ENCODE measurements around the gene SHPK.
"Not testable (repeated sequence)": the region's sequence is repeated elsewhere in the genome, so short reads cannot be mapped to it uniquely, and the experiment has no call there.

Gene SHPK

GRCh38 chr17:3583456-3583855, 52.6 kb downstream of the SHPK start:
- H3K9me3 ChIP-seq (replicated peaks; ENCODE audit: insufficient read depth, low read length), result no peaks in the 10 kb centered on the region
- no peak overlapping the region for H3K9ac ChIP-seq (ENCODE audit: low read length)
- TF ChIP-seq, protein P1, sequence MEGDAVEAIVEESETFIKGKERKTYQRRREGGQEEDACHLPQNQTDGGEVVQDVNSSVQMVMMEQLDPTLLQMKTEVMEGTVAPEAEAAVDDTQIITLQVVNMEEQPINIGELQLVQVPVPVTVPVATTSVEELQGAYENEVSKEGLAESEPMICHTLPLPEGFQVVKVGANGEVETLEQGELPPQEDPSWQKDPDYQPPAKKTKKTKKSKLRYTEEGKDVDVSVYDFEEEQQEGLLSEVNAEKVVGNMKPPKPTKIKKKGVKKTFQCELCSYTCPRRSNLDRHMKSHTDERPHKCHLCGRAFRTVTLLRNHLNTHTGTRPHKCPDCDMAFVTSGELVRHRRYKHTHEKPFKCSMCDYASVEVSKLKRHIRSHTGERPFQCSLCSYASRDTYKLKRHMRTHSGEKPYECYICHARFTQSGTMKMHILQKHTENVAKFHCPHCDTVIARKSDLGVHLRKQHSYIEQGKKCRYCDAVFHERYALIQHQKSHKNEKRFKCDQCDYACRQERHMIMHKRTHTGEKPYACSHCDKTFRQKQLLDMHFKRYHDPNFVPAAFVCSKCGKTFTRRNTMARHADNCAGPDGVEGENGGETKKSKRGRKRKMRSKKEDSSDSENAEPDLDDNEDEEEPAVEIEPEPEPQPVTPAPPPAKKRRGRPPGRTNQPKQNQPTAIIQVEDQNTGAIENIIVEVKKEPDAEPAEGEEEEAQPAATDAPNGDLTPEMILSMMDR (IDR thresholded peaks at IDR 0.05; ENCODE audit: low read length), result no peak
- no peak for TF ChIP-seq EZH2 (optimal IDR thresholded peaks at IDR 0.05; ENCODE audit: low read depth, low read length)
- no peak for TF ChIP-seq EZH2phosphoT487 (IDR thresholded peaks at IDR 0.05; ENCODE audit: low read length)
- H4K20me1 ChIP-seq (ENCODE audit: insufficient read depth, low read length), result no peaks in the 10 kb centered on the region
- no peak for DNase-seq
- H3K4me2 ChIP-seq (ENCODE audit: low read depth, low read length), result no peak overlapping the region
- H3K27me3 ChIP-seq (replicated peaks; ENCODE audit: insufficient read depth, low read length), result no peaks in the 10 kb centered on the region
- H3K4me3 ChIP-seq (ENCODE audit: low read length), result no peak overlapping the region
- H3K36me3 ChIP-seq (replicated peaks; ENCODE audit: insufficient read depth, low read length), result no peaks in the 10 kb centered on the region
- H3F3A ChIP-seq (ENCODE audit: insufficient read depth, low read length), result no peaks in the 10 kb centered on the region
- H3K79me2 ChIP-seq (ENCODE audit: low read length), result no peaks in the 10 kb centered on the region
- H2AFZ ChIP-seq (ENCODE audit: low read length), result no peak overlapping the region
- H3K27ac ChIP-seq (ENCODE audit: low read length), result no peak overlapping the region
- no peaks in the 10 kb centered on the region for H3K4me1 ChIP-seq (ENCODE audit: low read length)
- no peaks in the 10 kb centered on the region for H3K9me2 ChIP-seq (replicated peaks; ENCODE audit: insufficient read depth, low read length)

GRCh38 chr17:3582915-3583314, 53.1 kb downstream of the SHPK start:
- no peak overlapping the region for H3K27ac ChIP-seq (ENCODE audit: low read length)
- H3K4me1 ChIP-seq (ENCODE audit: low read length), result no peaks in the 10 kb centered on the region
- no peaks in the 10 kb centered on the region for H4K20me1 ChIP-seq (ENCODE audit: insufficient read depth, low read length)
- H3K9me3 ChIP-seq (replicated peaks; ENCODE audit: insufficient read depth, low read length), result no peaks in the 10 kb centered on the region
- no peaks in the 10 kb centered on the region for H3K9me2 ChIP-seq (replicated peaks; ENCODE audit: insufficient read depth, low read length)
- H3K9ac ChIP-seq (ENCODE audit: low read length), result no peak overlapping the region
- H3K36me3 ChIP-seq (replicated peaks; ENCODE audit: insufficient read depth, low read length), result no peaks in the 10 kb centered on the region
- H3F3A ChIP-seq (ENCODE audit: insufficient read depth, low read length), result no peaks in the 10 kb centered on the region
- H3K79me2 ChIP-seq (ENCODE audit: low read length), result no peaks in the 10 kb centered on the region
- H3K4me2 ChIP-seq (ENCODE audit: low read depth, low read length), result no peak overlapping the region
- no peaks in the 10 kb centered on the region for H3K27me3 ChIP-seq (replicated peaks; ENCODE audit: insufficient read depth, low read length)
- no peak overlapping the region for H3K4me3 ChIP-seq (ENCODE audit: low read length)
- DNase-seq, result no peak
- TF ChIP-seq EZH2 (optimal IDR thresholded peaks at IDR 0.05; ENCODE audit: low read depth, low read length), result no peak
- H2AFZ ChIP-seq (ENCODE audit: low read length), result no peak overlapping the region

DNA sequence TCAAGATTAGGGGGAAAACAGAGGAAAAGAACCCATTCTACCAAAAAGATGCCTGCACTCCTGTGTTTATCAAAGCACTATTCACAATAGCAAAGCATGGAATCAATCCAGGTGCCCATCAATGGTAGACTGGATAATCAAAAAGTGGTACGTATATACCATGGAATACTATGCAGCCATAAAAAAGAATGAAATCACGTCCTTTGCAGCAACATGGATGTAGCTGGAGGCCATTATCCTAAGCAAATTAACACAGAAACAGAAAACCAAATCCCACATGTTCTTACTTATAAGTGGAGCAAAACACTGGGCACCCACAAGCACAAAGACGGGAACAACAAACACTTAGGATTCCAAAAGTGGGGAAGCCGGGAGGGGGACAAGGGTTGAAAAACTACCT, 57.4 kb downstream of the SHPK start:
- H3K27me3 ChIP-seq (replicated peaks; ENCODE audit: insufficient read depth, low read length); H3K9me3 ChIP-seq (replicated peaks; ENCODE audit: insufficient read depth, low read length); H3K9ac ChIP-seq (ENCODE audit: low read length); H2AFZ ChIP-seq (ENCODE audit: low read length); H3F3A ChIP-seq (ENCODE audit: insufficient read depth, low read length); H3K4me1 ChIP-seq (ENCODE audit: low read length); H3K36me3 ChIP-seq (replicated peaks; ENCODE audit: insufficient read depth, low read length); H3K4me3 ChIP-seq (ENCODE audit: low read length); H3K79me2 ChIP-seq (ENCODE audit: low read length); DNase-seq; H3K4me2 ChIP-seq (ENCODE audit: low read depth, low read length); H3K27ac ChIP-seq (ENCODE audit: low read length); H3K9me2 ChIP-seq (replicated peaks; ENCODE audit: insufficient read depth, low read length); H4K20me1 ChIP-seq (ENCODE audit: insufficient read depth, low read length): not testable (repeated sequence)

- DNase-seq, result no peak
- Histone ChIP-seq H3K27ac (ENCODE audit: low read length) (no peak overlapping the region), H3K79me2 (ENCODE audit: low read length) (no peaks in the 10 kb centered on the region), H3K4me2 (ENCODE audit: low read depth, low read length) (no peak overlapping the region), H3F3A (ENCODE audit: insufficient read depth, low read length) (no peaks in the 10 kb centered on the region), H3K4me1 (ENCODE audit: low read length) (no peaks in the 10 kb centered on the region), H3K4me3 (ENCODE audit: low read length) (no peak overlapping the region), H2AFZ (ENCODE audit: low read length) (no peak overlapping the region), H3K9me2 (replicated peaks; ENCODE audit: insufficient read depth, low read length) (no peaks in the 10 kb centered on the region), H3K27me3 (replicated peaks; ENCODE audit: insufficient read depth, low read length) (no peaks in the 10 kb centered on the region), H3K9ac (ENCODE audit: low read length) (no peak overlapping the region), H3K9me3 (replicated peaks; ENCODE audit: insufficient read depth, low read length) (no peaks in the 10 kb centered on the region), H3K36me3 (replicated peaks; ENCODE audit: insufficient read depth, low read length) (no peaks in the 10 kb centered on the region), H4K20me1 (ENCODE audit: insufficient read depth, low read length) (no peaks in the 10 kb centered on the region)
- no peak for TF ChIP-seq EZH2phosphoT487 (IDR thresholded peaks at IDR 0.05; ENCODE audit: low read length)
- TF ChIP-seq EZH2 (optimal IDR thresholded peaks at IDR 0.05; ENCODE audit: low read depth, low read length), result no peak
- TF ChIP-seq, protein P1 (IDR thresholded peaks at IDR 0.05; ENCODE audit: low read length), result no peak
Measured at GRCh38 chr17:3576970-3577369, 59.1 kb downstream of the SHPK start.

All from MM.1S (cell line).